Esophagus muscularis mucosa (tissue), 3 donors: ENCODE results near the gene EIF3L.

Source experiments
- CTCF ChIP-seq, 3 experiments: fragments of 200-600 bp in 2 of 3; fragments of 450-650 bp in 1 of 3; sonication (generic) in 2 of 3; IDR thresholded peaks; one replicate each; pipeline ENCODE4 v1.5.1; 2017 to 2019; ENCODE audit warnings: antibody characterized with exemption in 3 of 3, mild to moderate bottlenecking in 2 of 3, moderate library complexity in 1 of 3
- POLR2A ChIP-seq: fragments of 450-650 bp; IDR thresholded peaks from one replicate; pipeline ENCODE4 v1.6.1; 2017; ENCODE audit warnings: antibody characterized with exemption, moderate library complexity, mild to moderate bottlenecking, low read depth

- TF ChIP-seq CTCF (IDR thresholded peaks at IDR 0.05) (no peak), POLR2A (no peak)
Observed at GRCh38 chr22:37816543-37817180, 32.6 kb upstream of the EIF3L start.
